ENCODE results near the gene ZNF662.

The ZNF662 gene

DNA sequence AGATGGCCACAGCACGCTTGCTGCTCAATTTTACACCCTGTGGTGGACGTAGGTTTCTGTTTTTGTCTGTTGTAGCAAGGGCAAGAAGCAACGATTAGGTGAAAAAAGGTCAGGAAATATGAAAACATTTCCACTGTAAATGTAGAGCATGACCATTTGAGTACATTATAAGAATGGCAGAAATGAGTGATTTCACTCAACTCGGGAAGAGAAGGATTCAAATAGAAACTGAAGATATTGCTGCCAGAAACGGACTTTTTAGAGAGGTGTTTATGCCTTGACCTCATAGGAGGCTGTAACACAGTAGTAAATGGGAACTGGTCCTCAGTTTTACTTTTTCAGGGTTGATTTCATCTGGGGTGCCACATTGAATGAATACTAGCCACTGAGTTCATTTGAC, 40.1 kb downstream of the ZNF662 start:
- Histone ChIP-seq H3K4me3 (replicated peaks; ENCODE audit: insufficient read depth, low read length) (no peak overlapping the region), H3K27me3 (ENCODE audit: insufficient read depth, poor library complexity, severe bottlenecking) (peaks cover 15% of the 10 kb centered on the region), H3K27ac (replicated peaks) (no peak overlapping the region)
- no peak for DNase-seq (ENCODE audit: low read depth in 1 of 2, low spot score in 1 of 2)
- TF ChIP-seq SPI1 (IDR thresholded peaks at IDR 0.05; ENCODE audit: borderline replicate concordance, low read depth) (no peak), GABPA (IDR thresholded peaks at IDR 0.05; ENCODE audit: low read depth) (no peak), POLR2AphosphoS5 (IDR thresholded peaks at IDR 0.05; ENCODE audit: low read depth) (no peak)
- TF ChIP-seq, protein P1, sequence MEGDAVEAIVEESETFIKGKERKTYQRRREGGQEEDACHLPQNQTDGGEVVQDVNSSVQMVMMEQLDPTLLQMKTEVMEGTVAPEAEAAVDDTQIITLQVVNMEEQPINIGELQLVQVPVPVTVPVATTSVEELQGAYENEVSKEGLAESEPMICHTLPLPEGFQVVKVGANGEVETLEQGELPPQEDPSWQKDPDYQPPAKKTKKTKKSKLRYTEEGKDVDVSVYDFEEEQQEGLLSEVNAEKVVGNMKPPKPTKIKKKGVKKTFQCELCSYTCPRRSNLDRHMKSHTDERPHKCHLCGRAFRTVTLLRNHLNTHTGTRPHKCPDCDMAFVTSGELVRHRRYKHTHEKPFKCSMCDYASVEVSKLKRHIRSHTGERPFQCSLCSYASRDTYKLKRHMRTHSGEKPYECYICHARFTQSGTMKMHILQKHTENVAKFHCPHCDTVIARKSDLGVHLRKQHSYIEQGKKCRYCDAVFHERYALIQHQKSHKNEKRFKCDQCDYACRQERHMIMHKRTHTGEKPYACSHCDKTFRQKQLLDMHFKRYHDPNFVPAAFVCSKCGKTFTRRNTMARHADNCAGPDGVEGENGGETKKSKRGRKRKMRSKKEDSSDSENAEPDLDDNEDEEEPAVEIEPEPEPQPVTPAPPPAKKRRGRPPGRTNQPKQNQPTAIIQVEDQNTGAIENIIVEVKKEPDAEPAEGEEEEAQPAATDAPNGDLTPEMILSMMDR (IDR thresholded peaks at IDR 0.05; ENCODE audit: insufficient read depth, low read length): no peak
- TF ChIP-seq, protein P2, sequence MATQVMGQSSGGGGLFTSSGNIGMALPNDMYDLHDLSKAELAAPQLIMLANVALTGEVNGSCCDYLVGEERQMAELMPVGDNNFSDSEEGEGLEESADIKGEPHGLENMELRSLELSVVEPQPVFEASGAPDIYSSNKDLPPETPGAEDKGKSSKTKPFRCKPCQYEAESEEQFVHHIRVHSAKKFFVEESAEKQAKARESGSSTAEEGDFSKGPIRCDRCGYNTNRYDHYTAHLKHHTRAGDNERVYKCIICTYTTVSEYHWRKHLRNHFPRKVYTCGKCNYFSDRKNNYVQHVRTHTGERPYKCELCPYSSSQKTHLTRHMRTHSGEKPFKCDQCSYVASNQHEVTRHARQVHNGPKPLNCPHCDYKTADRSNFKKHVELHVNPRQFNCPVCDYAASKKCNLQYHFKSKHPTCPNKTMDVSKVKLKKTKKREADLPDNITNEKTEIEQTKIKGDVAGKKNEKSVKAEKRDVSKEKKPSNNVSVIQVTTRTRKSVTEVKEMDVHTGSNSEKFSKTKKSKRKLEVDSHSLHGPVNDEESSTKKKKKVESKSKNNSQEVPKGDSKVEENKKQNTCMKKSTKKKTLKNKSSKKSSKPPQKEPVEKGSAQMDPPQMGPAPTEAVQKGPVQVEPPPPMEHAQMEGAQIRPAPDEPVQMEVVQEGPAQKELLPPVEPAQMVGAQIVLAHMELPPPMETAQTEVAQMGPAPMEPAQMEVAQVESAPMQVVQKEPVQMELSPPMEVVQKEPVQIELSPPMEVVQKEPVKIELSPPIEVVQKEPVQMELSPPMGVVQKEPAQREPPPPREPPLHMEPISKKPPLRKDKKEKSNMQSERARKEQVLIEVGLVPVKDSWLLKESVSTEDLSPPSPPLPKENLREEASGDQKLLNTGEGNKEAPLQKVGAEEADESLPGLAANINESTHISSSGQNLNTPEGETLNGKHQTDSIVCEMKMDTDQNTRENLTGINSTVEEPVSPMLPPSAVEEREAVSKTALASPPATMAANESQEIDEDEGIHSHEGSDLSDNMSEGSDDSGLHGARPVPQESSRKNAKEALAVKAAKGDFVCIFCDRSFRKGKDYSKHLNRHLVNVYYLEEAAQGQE (IDR thresholded peaks at IDR 0.05; ENCODE audit: insufficient replicate concordance, low read depth): no peak

DNA sequence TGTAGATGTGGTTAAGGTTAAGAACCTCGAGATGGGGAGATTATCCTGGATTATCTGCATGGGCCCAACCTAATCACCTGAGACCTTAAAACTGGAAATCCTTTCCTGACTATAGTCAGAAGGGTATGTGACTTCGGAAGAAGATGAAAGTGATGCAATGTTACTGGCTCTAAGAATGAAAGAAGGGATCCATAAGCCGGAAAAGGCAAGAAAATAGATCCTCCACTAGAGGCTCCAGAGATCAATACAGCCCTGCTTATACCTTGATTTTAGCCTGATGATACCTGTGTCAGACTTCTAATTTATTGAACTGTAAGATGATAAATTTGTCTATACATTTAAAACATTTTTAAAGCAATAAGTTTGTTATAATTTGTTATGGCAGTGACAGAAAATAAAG, 51.6 kb downstream of the ZNF662 start:
- H3K4me3 ChIP-seq (replicated peaks; ENCODE audit: insufficient read depth, low read length): no peak overlapping the region
- no peaks in the 10 kb centered on the region for H3K27me3 ChIP-seq (ENCODE audit: insufficient read depth, poor library complexity, severe bottlenecking)
- DNase-seq (ENCODE audit: low read depth in 1 of 2, low spot score in 1 of 2): no peak
- H3K27ac ChIP-seq (replicated peaks): no peak overlapping the region
- TF ChIP-seq, protein P2 (IDR thresholded peaks at IDR 0.05; ENCODE audit: insufficient replicate concordance, low read depth): no peak

DNA sequence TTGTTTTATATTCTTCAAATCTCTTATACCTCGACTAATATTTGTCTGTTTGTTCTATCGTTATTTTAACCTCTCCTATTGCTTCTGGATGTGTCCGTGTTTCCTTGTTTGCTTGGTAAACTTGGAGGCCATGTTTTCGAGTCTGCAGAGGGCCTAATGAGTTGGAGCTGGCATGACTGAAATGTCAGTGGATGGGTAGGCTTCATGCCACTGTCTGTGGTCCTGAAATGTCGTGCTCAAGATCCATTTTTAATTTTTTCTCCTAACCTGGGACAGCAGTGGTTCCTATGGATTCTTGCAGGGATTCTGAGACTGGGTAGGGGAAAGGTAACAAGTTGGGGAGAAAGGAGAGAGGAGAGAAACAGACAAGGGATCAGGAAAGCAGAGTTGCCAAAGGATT, 54.3 kb downstream of the ZNF662 start:
- no peak for DNase-seq (ENCODE audit: low read depth in 1 of 2, low spot score in 1 of 2)
- no peak overlapping the region for H3K27ac ChIP-seq (replicated peaks)
- H3K27me3 ChIP-seq (ENCODE audit: insufficient read depth, poor library complexity, severe bottlenecking): no peaks in the 10 kb centered on the region
- TF ChIP-seq, protein P2 (IDR thresholded peaks at IDR 0.05; ENCODE audit: insufficient replicate concordance, low read depth): peak; percentile 91
- TF ChIP-seq, protein P1 (IDR thresholded peaks at IDR 0.05; ENCODE audit: insufficient read depth, low read length): no peak
- TF ChIP-seq GABPA (IDR thresholded peaks at IDR 0.05; ENCODE audit: low read depth): no peak
- TF ChIP-seq POLR2AphosphoS5 (IDR thresholded peaks at IDR 0.05; ENCODE audit: low read depth): no peak
- no peak for TF ChIP-seq SPI1 (IDR thresholded peaks at IDR 0.05; ENCODE audit: borderline replicate concordance, low read depth)
- H3K4me3 ChIP-seq (replicated peaks; ENCODE audit: insufficient read depth, low read length): no peak overlapping the region

DNA sequence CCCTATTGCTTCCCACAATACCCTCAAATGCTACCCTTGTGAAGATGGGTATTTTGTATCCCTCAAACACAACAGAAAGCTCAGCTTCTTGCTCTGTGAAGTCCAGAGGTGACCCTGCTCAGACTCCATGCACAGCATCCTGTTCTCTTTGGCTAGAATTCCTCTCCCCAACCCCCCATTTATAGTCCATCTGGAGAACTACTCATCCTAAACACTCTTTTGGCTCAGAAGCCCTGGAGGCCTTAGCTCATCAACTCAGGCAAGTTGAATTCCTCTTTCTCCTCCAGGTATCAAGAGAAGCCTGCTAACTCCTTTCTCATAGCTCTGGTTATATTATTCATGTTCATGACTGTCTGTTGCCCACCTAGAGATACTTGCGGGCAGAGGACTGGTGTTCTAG, 54.8 kb downstream of the ZNF662 start:
- no peak overlapping the region for H3K27ac ChIP-seq (replicated peaks)

More for the DNA sequence above, 54.8 kb downstream of the ZNF662 start:
- TF ChIP-seq GABPA (IDR thresholded peaks at IDR 0.05; ENCODE audit: low read depth): no peak
- TF ChIP-seq, protein P1 (IDR thresholded peaks at IDR 0.05; ENCODE audit: insufficient read depth, low read length): no peak
- TF ChIP-seq, protein P2 (IDR thresholded peaks at IDR 0.05; ENCODE audit: insufficient replicate concordance, low read depth): no peak
- TF ChIP-seq POLR2AphosphoS5 (IDR thresholded peaks at IDR 0.05; ENCODE audit: low read depth): no peak
- no peak for TF ChIP-seq SPI1 (IDR thresholded peaks at IDR 0.05; ENCODE audit: borderline replicate concordance, low read depth)
- no peak for DNase-seq (ENCODE audit: low read depth in 1 of 2, low spot score in 1 of 2)
- H3K27me3 ChIP-seq (ENCODE audit: insufficient read depth, poor library complexity, severe bottlenecking): no peaks in the 10 kb centered on the region
- H3K4me3 ChIP-seq (replicated peaks; ENCODE audit: insufficient read depth, low read length): no peak overlapping the region

Data from HL-60 (cell line).